Dendritic cell treated with granulocyte-macrophage colony-stimulating factor and Interleukin-4, amounts not matched to agents 40 ng/mL and 50 ng/mL, for 4 days (primary cell): ENCODE measurements around the gene S100B.
"Not testable (repeated sequence)": the region's sequence is repeated elsewhere in the genome, so short reads cannot be mapped to it uniquely, and the experiment has no call there.

Experiments used
- H3K27ac Mint-ChIP-seq: one replicate; pipeline ENCODE4 v1.8.0; 2022; ENCODE audit warnings: mild to moderate bottlenecking, mixed read lengths
- H3K27me3 Mint-ChIP-seq: one replicate; pipeline ENCODE4 v1.8.0; 2022; ENCODE audit warnings: mild to moderate bottlenecking, mixed read lengths
- H3K36me3 Mint-ChIP-seq: one replicate; pipeline ENCODE4 v1.8.0; 2022; ENCODE audit warnings: low read depth, mixed read lengths
- H3K4me1 Mint-ChIP-seq: one replicate; pipeline ENCODE4 v1.8.0; 2022; ENCODE audit warnings: low read depth, mixed read lengths
- H3K4me3 Mint-ChIP-seq: one replicate; pipeline ENCODE4 v1.8.0; 2022; ENCODE audit warnings: mild to moderate bottlenecking, moderate library complexity, mixed read lengths
- H3K9me3 Mint-ChIP-seq: one replicate; pipeline ENCODE4 v1.8.0; 2022; ENCODE audit warnings: mixed read lengths
- intact Hi-C: fragments of 100-400 bp; cut with micrococcal nuclease; formaldehyde crosslinking; loops from one replicate; pipeline ENCODE4 v1.15.0; 2022

Gene S100B

GRCh38 chr21:46636181-46636512 is 31.3 kb upstream of the S100B start:
- Mint-ChIP-seq H3K9me3 (no peaks in the 10 kb centered on the region), H3K27me3 (no peaks in the 10 kb centered on the region), H3K4me1 (peaks cover 47% of the 10 kb centered on the region), H3K4me3 (peak overlapping the region; percentile 97), H3K36me3 (peaks cover 49% of the 10 kb centered on the region), H3K27ac (peak overlapping the region; percentile 95)
- intact Hi-C loops, result no loop called here

GRCh38 chr21:46635324-46636180 is 30.7 kb upstream of the S100B start, which contains the start of gene PRMT2:
Gene PRMT2, plus strand, starts transcription at chr21:46635674. Its CDS starts 1,278 bp downstream, at chr21:46636952.
- no peaks in the 10 kb centered on the region for H3K9me3 Mint-ChIP-seq
- peaks cover 42% of the 10 kb centered on the region for H3K4me1 Mint-ChIP-seq
- peaks cover 43% of the 10 kb centered on the region for H3K36me3 Mint-ChIP-seq
- H3K27ac Mint-ChIP-seq, result peak within 1 kb of the TSS; percentile 95
- intact Hi-C loops, result loop anchor here (1.0 kb wide), 1 partner anchor 177 kb away; the partner anchor contains the start of gene DIP2A
- no peaks in the 10 kb centered on the region for H3K27me3 Mint-ChIP-seq
- peak within 1 kb of the TSS; percentile 97 for H3K4me3 Mint-ChIP-seq

GRCh38 chr21:46634966-46635323 is 30.1 kb upstream of the S100B start:
- peaks cover 38% of the 10 kb centered on the region for H3K4me1 Mint-ChIP-seq
- H3K36me3 Mint-ChIP-seq, result peaks cover 37% of the 10 kb centered on the region
- intact Hi-C loops, result loop anchor here (1.0 kb wide), 2 partner anchors 29 to 177 kb away; partner anchors contain the start of gene DIP2A
- H3K9me3 Mint-ChIP-seq, result no peaks in the 10 kb centered on the region
- peak overlapping the region; percentile 95 for H3K27ac Mint-ChIP-seq
- no peaks in the 10 kb centered on the region for H3K27me3 Mint-ChIP-seq
- H3K4me3 Mint-ChIP-seq, result peak overlapping the region; percentile 97

GRCh38 chr21:46634427-46634826 is 29.5 kb upstream of the S100B start:
- intact Hi-C loops, result loop anchor here (1.0 kb wide), 1 partner anchor 28 kb away; no protein-coding TSS in a partner anchor
- peaks cover 32% of the 10 kb centered on the region for H3K36me3 Mint-ChIP-seq
- peak overlapping the region; percentile 97 for H3K4me3 Mint-ChIP-seq
- H3K27me3 Mint-ChIP-seq, result no peaks in the 10 kb centered on the region
- H3K27ac Mint-ChIP-seq, result peak overlapping the region; percentile 95
- H3K4me1 Mint-ChIP-seq, result peaks cover 33% of the 10 kb centered on the region
- no peaks in the 10 kb centered on the region for H3K9me3 Mint-ChIP-seq

- Mint-ChIP-seq H3K4me3 (no peak overlapping the region), H3K36me3 (peaks cover 27% of the 10 kb centered on the region), H3K9me3 (no peaks in the 10 kb centered on the region), H3K27ac (no peak overlapping the region), H3K27me3 (no peaks in the 10 kb centered on the region), H3K4me1 (peaks cover 30% of the 10 kb centered on the region)
- intact Hi-C loops, result no loop called here
Observed at GRCh38 chr21:46633566-46633965, 28.7 kb upstream of the S100B start.

GRCh38 chr21:46630915-46631314 is 26.0 kb upstream of the S100B start:
- peaks cover 27% of the 10 kb centered on the region for H3K4me1 Mint-ChIP-seq
- intact Hi-C loops, H3K27ac Mint-ChIP-seq, H3K4me3 Mint-ChIP-seq, H3K27me3 Mint-ChIP-seq, H3K36me3 Mint-ChIP-seq: not testable (repeated sequence)
- peaks cover 19% of the 10 kb centered on the region for H3K9me3 Mint-ChIP-seq

- peaks cover 16% of the 10 kb centered on the region for H3K4me1 Mint-ChIP-seq
- no peak overlapping the region for H3K4me3 Mint-ChIP-seq
- intact Hi-C loops, result no loop called here
- H3K36me3 Mint-ChIP-seq, result peaks cover 6% of the 10 kb centered on the region
- peaks cover 29% of the 10 kb centered on the region for H3K9me3 Mint-ChIP-seq
- H3K27ac Mint-ChIP-seq, result no peak overlapping the region
- no peaks in the 10 kb centered on the region for H3K27me3 Mint-ChIP-seq
Observed at GRCh38 chr21:46628868-46629267, 24.0 kb upstream of the S100B start.

- H3K36me3 Mint-ChIP-seq, result peaks cover 6% of the 10 kb centered on the region
- no peaks in the 10 kb centered on the region for H3K27me3 Mint-ChIP-seq
- intact Hi-C loops, result no loop called here
- H3K27ac Mint-ChIP-seq, result no peak overlapping the region
- no peak overlapping the region for H3K4me3 Mint-ChIP-seq
- H3K4me1 Mint-ChIP-seq, result peaks cover 21% of the 10 kb centered on the region
- peaks cover 29% of the 10 kb centered on the region for H3K9me3 Mint-ChIP-seq
Observed at GRCh38 chr21:46627726-46628125, 22.8 kb upstream of the S100B start.

GRCh38 chr21:46626975-46627501 is 22.2 kb upstream of the S100B start:
- Mint-ChIP-seq H3K27ac (peak overlapping the region; percentile 49), H3K36me3 (peaks cover 6% of the 10 kb centered on the region), H3K4me1 (peaks cover 28% of the 10 kb centered on the region), H3K9me3 (peaks cover 29% of the 10 kb centered on the region), H3K4me3 (no peak overlapping the region), H3K27me3 (no peaks in the 10 kb centered on the region)
- intact Hi-C loops, result no loop called here

GRCh38 chr21:46626536-46626935 is 21.7 kb upstream of the S100B start:
- Mint-ChIP-seq H3K27ac (peak overlapping the region; percentile 49), H3K4me3 (no peak overlapping the region), H3K36me3 (peaks cover 6% of the 10 kb centered on the region), H3K27me3 (no peaks in the 10 kb centered on the region), H3K4me1 (peaks cover 33% of the 10 kb centered on the region), H3K9me3 (peaks cover 29% of the 10 kb centered on the region)
- intact Hi-C loops, result no loop called here

GRCh38 chr21:46625759-46626158 is 20.9 kb upstream of the S100B start:
- Mint-ChIP-seq H3K27ac (no peak overlapping the region), H3K9me3 (peaks cover 29% of the 10 kb centered on the region), H3K4me3 (no peak overlapping the region), H3K27me3 (no peaks in the 10 kb centered on the region), H3K4me1 (peaks cover 41% of the 10 kb centered on the region), H3K36me3 (peaks cover 6% of the 10 kb centered on the region)
- intact Hi-C loops, result no loop called here

- Mint-ChIP-seq H3K9me3 (peaks cover 29% of the 10 kb centered on the region), H3K4me3 (no peak overlapping the region), H3K36me3 (peaks cover 6% of the 10 kb centered on the region), H3K27me3 (no peaks in the 10 kb centered on the region), H3K4me1 (peaks cover 57% of the 10 kb centered on the region), H3K27ac (no peak overlapping the region)
- intact Hi-C loops, result no loop called here
Observed at GRCh38 chr21:46624050-46624449, 19.2 kb upstream of the S100B start.

- Mint-ChIP-seq H3K27me3 (no peaks in the 10 kb centered on the region), H3K4me3 (no peak overlapping the region), H3K27ac (peak overlapping the region; percentile 91), H3K9me3 (peaks cover 23% of the 10 kb centered on the region), H3K36me3 (peaks cover 6% of the 10 kb centered on the region), H3K4me1 (peaks cover 50% of the 10 kb centered on the region)
- intact Hi-C loops, result no loop called here
Observed at GRCh38 chr21:46622226-46622625, 17.3 kb upstream of the S100B start.

- H3K27ac Mint-ChIP-seq, result peak overlapping the region; percentile 91
- H3K4me1 Mint-ChIP-seq, result peaks cover 44% of the 10 kb centered on the region
- H3K27me3 Mint-ChIP-seq, result no peaks in the 10 kb centered on the region
- H3K9me3 Mint-ChIP-seq, result peaks cover 21% of the 10 kb centered on the region
- H3K4me3 Mint-ChIP-seq, result no peak overlapping the region
- intact Hi-C loops, result loop anchor here (2.0 kb wide), 1 partner anchor 15 kb away; no protein-coding TSS in a partner anchor
- peaks cover 6% of the 10 kb centered on the region for H3K36me3 Mint-ChIP-seq
Observed at GRCh38 chr21:46621457-46622182, 16.7 kb upstream of the S100B start.
